ENCODE data around the gene PTPRJ. TPM values are rescaled to one million over a fixed set of nuclear protein-coding genes. Genes with fewer than 3 reads are reported as not detected.

Gene PTPRJ
- total RNA-seq, 1 experiment from 2014 or later, result 10.5 TPM

DNA sequence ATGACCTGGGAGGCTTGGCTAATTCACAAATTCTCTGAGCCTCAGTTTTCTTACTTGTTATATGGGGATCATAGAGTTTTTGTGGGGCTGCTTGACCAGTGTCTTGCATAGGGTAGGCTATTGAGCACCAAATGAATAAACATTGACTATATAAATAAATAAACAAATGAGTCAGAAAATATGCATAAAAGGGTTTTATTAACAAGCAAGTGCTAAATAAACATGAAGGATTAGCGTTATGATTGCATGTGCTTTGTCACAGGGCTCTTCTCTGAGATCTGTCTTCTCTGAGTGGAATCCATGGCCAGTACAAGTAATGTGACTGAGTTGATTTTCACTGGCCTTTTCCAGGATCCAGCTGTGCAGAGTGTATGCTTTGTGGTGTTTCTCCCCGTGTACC, 236.2 kb downstream of the PTPRJ start, which contains the start of gene OR4B1:
TSS of gene OR4B1 (plus strand) at position 301 of the 400 bp plus-strand sequence. CDS start at position 301, 0 bp downstream.
- no peaks in the 10 kb centered on the region for H3K27me3 ChIP-seq (ENCODE audit: low read length)
- intact Hi-C loops (cut with micrococcal nuclease), result no loop called here
- H3K9ac ChIP-seq (ENCODE audit: low read length), result no peak within 1 kb of the TSS
- DNase-seq, result no peak
- H3K4me1 ChIP-seq (ENCODE audit: insufficient read depth, low read length), result no peaks in the 10 kb centered on the region
- no peak within 1 kb of the TSS for H2AFZ ChIP-seq (ENCODE audit: low read length)
- H3F3A ChIP-seq (ENCODE audit: low read length, unreplicated experiment), result no peaks in the 10 kb centered on the region
- no peak for TF ChIP-seq EZH2phosphoT487 (IDR thresholded peaks at IDR 0.05; ENCODE audit: borderline replicate concordance, low read length)
- TF ChIP-seq, protein P1, sequence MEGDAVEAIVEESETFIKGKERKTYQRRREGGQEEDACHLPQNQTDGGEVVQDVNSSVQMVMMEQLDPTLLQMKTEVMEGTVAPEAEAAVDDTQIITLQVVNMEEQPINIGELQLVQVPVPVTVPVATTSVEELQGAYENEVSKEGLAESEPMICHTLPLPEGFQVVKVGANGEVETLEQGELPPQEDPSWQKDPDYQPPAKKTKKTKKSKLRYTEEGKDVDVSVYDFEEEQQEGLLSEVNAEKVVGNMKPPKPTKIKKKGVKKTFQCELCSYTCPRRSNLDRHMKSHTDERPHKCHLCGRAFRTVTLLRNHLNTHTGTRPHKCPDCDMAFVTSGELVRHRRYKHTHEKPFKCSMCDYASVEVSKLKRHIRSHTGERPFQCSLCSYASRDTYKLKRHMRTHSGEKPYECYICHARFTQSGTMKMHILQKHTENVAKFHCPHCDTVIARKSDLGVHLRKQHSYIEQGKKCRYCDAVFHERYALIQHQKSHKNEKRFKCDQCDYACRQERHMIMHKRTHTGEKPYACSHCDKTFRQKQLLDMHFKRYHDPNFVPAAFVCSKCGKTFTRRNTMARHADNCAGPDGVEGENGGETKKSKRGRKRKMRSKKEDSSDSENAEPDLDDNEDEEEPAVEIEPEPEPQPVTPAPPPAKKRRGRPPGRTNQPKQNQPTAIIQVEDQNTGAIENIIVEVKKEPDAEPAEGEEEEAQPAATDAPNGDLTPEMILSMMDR (conservative IDR thresholded peaks at IDR 0.05; ENCODE audit: low read depth, low read length), result no peak
- no peak for TF ChIP-seq EZH2 (IDR thresholded peaks at IDR 0.05; ENCODE audit: low read length, unreplicated experiment)
- no peaks in the 10 kb centered on the region for H3K9me2 ChIP-seq (replicated peaks; ENCODE audit: low read length)
- H3K27ac ChIP-seq (ENCODE audit: low read length), result no peak within 1 kb of the TSS
- no peaks in the 10 kb centered on the region for H4K20me1 ChIP-seq (ENCODE audit: low read length)
- H3K4me3 ChIP-seq (ENCODE audit: low read length), result no peak within 1 kb of the TSS
- H3K9me3 ChIP-seq (ENCODE audit: low read length), result no peaks in the 10 kb centered on the region
- no peaks in the 10 kb centered on the region for H3K79me2 ChIP-seq (ENCODE audit: low read length)
- no peaks in the 10 kb centered on the region for H3K36me3 ChIP-seq (ENCODE audit: low read depth, low read length)
- no TSS peak for BruUV-seq (replicated peaks)
- no peak within 1 kb of the TSS for H3K4me2 ChIP-seq (ENCODE audit: low read length)
- ATAC-seq, result no peak
- CTCF ChIA-PET, result no interaction called here
- POLR2A ChIA-PET (ENCODE audit: unreplicated experiment), result no interaction called here

Small RNA genes within 50 kb of the gene (microRNA-seq; reads per million reads assigned to microRNA genes)
- 0.75 reads per million for gene MIR3161 (ENCODE audit: unreplicated experiment)

Other genes starting within 250 kb of the PTPRJ start
- 37.4 and 60.1 TPM in 2 replicates for gene FNBP4, start 213.2 kb upstream of the PTPRJ start, total RNA-seq (2014; rRNA removed)
- 23.0 and 25.9 TPM in 2 replicates for gene NUP160, start 132.2 kb upstream of the PTPRJ start, total RNA-seq (2014; rRNA removed)
- gene OR4B1, start 236.3 kb downstream of the PTPRJ start, total RNA-seq (2014; rRNA removed), result not detected in 2 replicates